ENCODE measurements around the gene SLC25A23. TPM values are rescaled to one million over a fixed set of nuclear protein-coding genes. Genes with fewer than 3 reads are reported as not detected.

The SLC25A23 gene
- total RNA-seq, 1 experiment from 2014 or later: 18.7 TPM

- in situ Hi-C loops (cut with HindIII; ENCODE audit: low pct_unique_long_range_greater_than_20kb, low sequenced_read_pairs) (no loop called here), intact Hi-C loops (cut with micrococcal nuclease; ENCODE audit: unreplicated experiment) (no loop called here)
- no peaks in the 10 kb centered on the region for H3K9me3 ChIP-seq (ENCODE audit: control insufficient read depth, insufficient read depth, low read depth, low read length)
- POLR2A ChIA-PET: interaction anchor here (0.6 kb wide), 1 partner anchor 34 kb away, joined by 3 read pairs; no protein-coding TSS in a partner anchor
- no peak overlapping the region for H3K4me3 ChIP-seq (ENCODE audit: low read depth in 2 of 2, low read length in 2 of 2)
- no peaks in the 10 kb centered on the region for H3K4me1 ChIP-seq (ENCODE audit: control insufficient read depth, insufficient read depth, low read length)
- CTCF ChIA-PET: no interaction called here
- no peak for TF ChIP-seq POLR2AphosphoS5 (IDR thresholded peaks at IDR 0.05; ENCODE audit: low read depth, low read length)
- no peak for TF ChIP-seq REST (IDR thresholded peaks at IDR 0.05; ENCODE audit: insufficient read depth in 1 of 2, low read depth in 2 of 2, low read length in 1 of 2)
- TF ChIP-seq SIN3A (IDR thresholded peaks at IDR 0.05; ENCODE audit: borderline replicate concordance, insufficient read depth, low read depth, low read length): no peak
- no peak for TF ChIP-seq TCF7L2 (IDR thresholded peaks at IDR 0.05; ENCODE audit: low read depth, low read length)
- TF ChIP-seq CTCF (IDR thresholded peaks at IDR 0.05): no peak
- no peak overlapping the region for H3K27ac ChIP-seq (ENCODE audit: low read length)
- BruUV-seq (replicated peaks): no TSS peak
- no peaks in the 10 kb centered on the region for H3K27me3 ChIP-seq (ENCODE audit: control insufficient read depth, insufficient read depth, low read length)
- ATAC-seq (no peak), DNase-seq (ENCODE audit: low read depth, low spot score) (no peak)
- no peaks in the 10 kb centered on the region for H3K36me3 ChIP-seq (ENCODE audit: control insufficient read depth, insufficient read depth, low read length)
Measured at GRCh38 chr19:6452223-6452614, 7.4 kb downstream of the SLC25A23 start.

- no peak for TF ChIP-seq CTCF (IDR thresholded peaks at IDR 0.05)
- TF ChIP-seq POLR2AphosphoS5 (IDR thresholded peaks at IDR 0.05; ENCODE audit: low read depth, low read length): no peak
- no peak for TF ChIP-seq TCF7L2 (IDR thresholded peaks at IDR 0.05; ENCODE audit: low read depth, low read length)
- TF ChIP-seq REST (IDR thresholded peaks at IDR 0.05; ENCODE audit: insufficient read depth in 1 of 2, low read depth in 2 of 2, low read length in 1 of 2): no peak
- TF ChIP-seq SIN3A (IDR thresholded peaks at IDR 0.05; ENCODE audit: borderline replicate concordance, insufficient read depth, low read depth, low read length): no peak
- intact Hi-C loops (cut with micrococcal nuclease; ENCODE audit: unreplicated experiment) (no loop called here), in situ Hi-C loops (cut with HindIII; ENCODE audit: low pct_unique_long_range_greater_than_20kb, low sequenced_read_pairs) (no loop called here)
- no peak for ATAC-seq
- no peak overlapping the region for H3K4me3 ChIP-seq (ENCODE audit: low read depth in 2 of 2, low read length in 2 of 2)
- CTCF ChIA-PET: no interaction called here
- H3K27ac ChIP-seq (ENCODE audit: low read length): no peak overlapping the region
- DNase-seq (ENCODE audit: low read depth, low spot score): no peak
- H3K36me3 ChIP-seq (ENCODE audit: control insufficient read depth, insufficient read depth, low read length): no peaks in the 10 kb centered on the region
- H3K27me3 ChIP-seq (ENCODE audit: control insufficient read depth, insufficient read depth, low read length): no peaks in the 10 kb centered on the region
- no peaks in the 10 kb centered on the region for H3K4me1 ChIP-seq (ENCODE audit: control insufficient read depth, insufficient read depth, low read length)
- BruUV-seq (replicated peaks): no TSS peak
- POLR2A ChIA-PET: interaction anchor here (0.6 kb wide), 1 partner anchor 34 kb away, joined by 3 read pairs; no protein-coding TSS in a partner anchor
- no peaks in the 10 kb centered on the region for H3K9me3 ChIP-seq (ENCODE audit: control insufficient read depth, insufficient read depth, low read depth, low read length)
Measured at GRCh38 chr19:6451583-6452222, 7.9 kb downstream of the SLC25A23 start.
